Caki2 (cell line): ENCODE data around the gene PIP5K1B. TPM values are rescaled to one million over a fixed set of nuclear protein-coding genes. Genes with fewer than 3 reads are reported as not detected.

Source experiments
- DNase-seq: peaks from one replicate; pipeline ENCODE4 v3.0.0-alpha.2; 2015; ENCODE audit warnings: low read depth
- in situ Hi-C: cut with HindIII; loops from 2 replicates; pipeline ENCODE4 v1.10.0; 2016; ENCODE audit warnings: low sequenced_read_pairs, low pct_unique_long_range_greater_than_20kb, mixed read lengths
- total RNA-seq: library from RNA; depleted of rRNA; stranded (reverse); fragments of >200 nt; shearing (Covaris generic); gene quantifications from 2 replicates; pipeline ENCODE4 v1.2.3, GENCODE V29; 2014; ENCODE audit warnings: low replicate concordance

Gene PIP5K1B
- total RNA-seq, 1 experiment from 2014 or later: not detected

DNA sequence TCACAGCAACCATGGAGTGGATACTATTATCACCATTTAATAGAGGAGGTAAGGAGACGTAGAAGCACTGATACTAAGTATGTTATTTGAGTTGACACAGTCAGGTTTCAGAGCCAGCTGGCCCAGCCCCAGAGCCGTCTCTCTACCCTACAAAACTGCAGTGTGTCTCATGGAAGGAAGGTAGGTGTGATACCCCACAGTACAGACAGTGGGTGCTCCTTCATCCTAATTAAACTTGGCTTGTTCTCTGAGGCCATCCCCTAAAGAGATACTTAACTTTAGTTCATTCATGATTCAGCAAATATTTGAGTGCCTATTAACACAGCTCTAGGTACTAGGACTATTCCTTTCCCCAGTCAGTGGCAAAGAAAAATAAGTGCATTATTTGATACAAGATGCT lies 22.6 kb downstream of the PIP5K1B start:
- DNase-seq: no peak
- in situ Hi-C loops: no loop called here

DNA sequence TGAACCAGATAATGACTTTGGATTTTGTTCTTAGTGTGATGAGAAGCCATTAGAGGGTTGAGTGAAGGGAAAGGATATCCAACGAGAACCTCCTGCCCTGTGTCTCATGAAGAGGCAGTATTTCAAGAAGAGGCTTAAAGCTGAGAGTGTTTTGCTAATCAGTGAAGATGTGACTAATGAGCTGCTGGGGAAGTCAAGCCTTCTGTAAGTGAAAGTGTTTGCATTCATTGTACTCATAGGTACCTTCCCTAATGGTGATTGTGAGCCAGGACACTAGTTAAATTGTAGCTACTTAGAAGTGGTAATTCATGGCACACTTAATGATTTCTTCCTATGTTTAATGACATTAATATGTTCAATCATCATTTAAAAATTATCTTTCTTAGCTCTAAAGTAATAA lies 23.7 kb downstream of the PIP5K1B start:
- no peak for DNase-seq

DNA sequence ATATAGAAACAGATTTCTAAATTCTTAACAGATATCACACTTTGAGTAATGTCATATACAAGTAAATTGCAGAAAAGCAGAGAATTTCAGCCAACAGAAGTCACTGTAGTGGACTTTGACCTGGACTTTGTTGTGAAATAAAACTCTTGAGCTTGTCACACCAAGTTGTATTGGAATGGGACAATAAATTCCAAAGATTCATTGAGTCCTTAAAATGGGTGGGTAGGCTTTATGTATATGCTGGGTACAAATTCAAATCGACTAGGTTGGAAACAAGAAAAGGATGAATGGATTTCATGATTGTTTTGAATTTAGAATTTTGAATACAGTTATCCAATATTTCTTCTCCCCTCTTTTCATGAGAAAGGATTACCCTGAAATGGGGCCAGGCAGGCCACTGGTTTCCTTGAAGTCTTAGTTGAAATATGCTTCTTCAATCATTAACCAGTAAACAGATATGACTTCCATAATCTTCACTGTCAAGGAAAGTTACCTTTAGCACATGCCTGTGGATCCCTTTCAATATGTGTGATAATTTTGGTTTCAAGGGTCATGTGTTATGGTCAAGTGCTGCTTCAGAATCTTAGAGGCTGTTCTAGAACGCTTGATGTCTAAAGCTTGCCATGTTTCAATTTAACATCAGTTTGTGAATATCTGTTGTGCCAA lies 25.7 kb downstream of the PIP5K1B start:
- in situ Hi-C loops: no loop called here
- DNase-seq: no peak

More for the DNA sequence above, 23.7 kb downstream of the PIP5K1B start:
- in situ Hi-C loops: no loop called here

DNA sequence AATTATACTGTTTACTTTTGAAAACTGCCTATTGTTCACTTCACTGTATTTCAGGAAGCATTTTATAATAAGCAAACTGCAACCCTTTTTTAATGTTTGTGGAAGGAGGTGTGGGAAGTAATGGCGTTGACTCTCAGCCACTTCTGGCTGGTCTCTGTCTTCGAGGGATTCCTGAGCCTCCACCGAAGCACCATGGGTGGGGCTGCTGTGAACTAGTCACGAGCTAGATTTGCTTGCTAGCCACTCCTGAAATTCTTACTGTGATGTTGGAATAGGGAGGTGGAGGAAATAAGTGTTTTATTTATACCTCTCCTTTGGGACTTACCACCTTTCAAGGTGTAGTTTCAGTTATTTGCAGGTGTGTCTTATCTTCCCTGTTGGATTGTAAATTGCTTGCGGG lies 26.8 kb downstream of the PIP5K1B start:
- in situ Hi-C loops: no loop called here
- no peak for DNase-seq

DNA sequence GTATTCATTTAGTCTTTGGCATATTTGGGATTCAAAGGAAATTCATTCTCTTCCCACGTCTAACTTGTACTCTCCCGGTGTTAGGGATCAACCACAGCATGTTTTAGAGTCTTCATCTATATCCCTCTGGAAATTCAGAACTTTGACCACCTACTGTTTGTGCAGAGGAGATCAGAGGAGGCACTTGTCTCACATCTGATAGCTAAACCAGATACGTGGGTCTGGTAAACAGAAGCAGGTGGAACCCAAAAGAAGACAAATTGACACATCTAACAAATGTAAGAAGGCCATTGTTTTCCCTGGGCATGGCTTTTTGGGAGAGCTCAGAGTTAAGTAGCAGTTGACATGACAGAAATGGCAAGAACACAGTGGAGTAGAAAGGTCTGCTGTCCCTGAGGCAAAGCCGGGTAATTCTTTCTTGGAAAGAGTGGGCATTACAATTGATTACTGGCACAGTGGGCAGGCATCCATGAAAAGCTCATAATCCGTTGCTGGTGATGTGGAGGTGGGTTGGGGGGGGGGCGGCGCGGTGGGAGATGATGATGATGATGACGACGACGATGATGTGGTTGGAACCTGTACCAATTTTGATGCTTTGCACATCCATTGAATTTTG lies 27.5 kb downstream of the PIP5K1B start:
- DNase-seq: no peak
- in situ Hi-C loops: no loop called here

DNA sequence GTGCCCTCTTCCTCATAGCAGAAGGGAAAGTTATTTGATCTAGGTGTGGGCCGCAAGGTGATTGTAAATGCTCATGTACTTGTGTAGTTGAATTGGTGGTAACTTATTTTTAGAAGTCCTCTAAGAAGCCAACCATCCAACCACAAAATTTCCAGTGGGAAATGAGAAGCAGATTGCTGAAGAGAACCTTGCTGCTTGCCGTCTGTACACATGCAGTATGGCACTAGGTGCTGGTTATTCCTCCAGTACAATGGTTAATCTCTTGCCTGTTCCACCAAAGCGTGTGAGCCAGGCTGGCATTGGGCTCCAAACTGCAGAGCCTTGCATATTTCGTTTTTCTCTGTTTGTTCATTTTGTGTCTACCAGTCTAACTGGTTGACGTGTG lies 28.0 kb downstream of the PIP5K1B start:
- DNase-seq: no peak
- in situ Hi-C loops: no loop called here

DNA sequence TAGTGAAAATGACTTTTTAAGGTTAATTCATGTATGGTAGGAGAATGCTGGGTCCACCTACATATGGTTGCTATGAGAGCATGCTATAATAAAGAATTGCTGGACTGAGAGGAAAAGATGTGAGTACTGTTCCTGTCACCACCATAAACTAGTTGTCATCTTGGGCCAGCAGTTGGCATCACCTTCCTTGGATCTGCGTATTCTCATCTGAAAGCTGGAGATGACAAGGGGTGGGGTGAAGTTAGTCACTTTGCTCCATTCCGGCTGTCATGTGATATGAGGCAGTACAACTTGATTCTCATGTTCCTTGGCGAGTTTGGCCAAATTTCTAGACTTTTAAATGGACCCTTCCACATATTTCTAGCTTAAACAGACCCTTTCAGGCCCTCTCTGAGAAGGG lies 33.3 kb downstream of the PIP5K1B start:
- in situ Hi-C loops: no loop called here

DNA sequence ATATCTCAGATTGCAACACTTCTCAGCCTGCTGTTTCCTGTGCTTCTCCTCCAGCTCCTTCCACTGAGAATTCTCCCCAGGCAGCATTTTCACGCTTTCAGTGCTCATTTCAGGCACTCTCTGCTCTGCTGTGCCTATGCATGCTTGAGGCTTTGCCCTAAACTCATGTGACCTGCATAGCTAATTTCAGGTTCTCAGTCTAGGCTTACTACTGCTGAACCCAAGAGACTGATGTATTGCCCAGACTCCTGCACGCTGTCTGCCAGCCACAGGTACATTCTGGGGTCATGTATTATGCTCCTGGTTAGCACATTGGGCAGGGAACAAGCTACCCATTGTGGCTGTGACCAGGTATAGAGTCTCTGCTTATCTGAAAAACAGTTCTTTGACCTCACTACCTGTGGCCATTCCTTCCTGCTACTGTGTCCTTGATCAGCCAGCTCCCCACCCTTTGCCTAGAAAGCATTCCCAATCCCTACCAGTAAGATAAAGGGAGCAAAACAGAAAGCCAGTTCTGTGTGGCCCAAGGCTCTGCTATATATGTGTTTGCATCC lies 34.7 kb downstream of the PIP5K1B start:
- in situ Hi-C loops: no loop called here
- no peak for DNase-seq

More for the DNA sequence above, 33.3 kb downstream of the PIP5K1B start:
- no peak for DNase-seq

DNA sequence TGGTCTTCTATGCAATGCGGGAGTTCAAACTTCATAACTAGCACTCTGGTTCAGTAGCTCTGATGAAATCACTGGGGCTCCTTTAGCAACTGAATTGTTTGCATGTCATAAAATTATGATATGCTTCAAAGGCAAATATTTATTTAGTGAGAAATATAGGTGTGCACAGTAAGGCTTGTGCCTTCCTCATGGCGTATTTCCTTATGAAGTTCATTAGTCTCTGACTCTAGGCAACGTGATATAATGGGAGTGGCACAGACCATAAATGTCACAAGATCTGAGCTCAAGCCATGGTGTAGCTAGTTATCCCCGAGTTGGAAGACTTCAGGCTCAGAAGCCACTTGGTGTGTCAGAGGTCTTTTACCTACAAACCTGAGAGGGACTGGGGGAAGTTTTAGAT lies 35.5 kb downstream of the PIP5K1B start:
- in situ Hi-C loops: no loop called here
- DNase-seq: no peak

DNA sequence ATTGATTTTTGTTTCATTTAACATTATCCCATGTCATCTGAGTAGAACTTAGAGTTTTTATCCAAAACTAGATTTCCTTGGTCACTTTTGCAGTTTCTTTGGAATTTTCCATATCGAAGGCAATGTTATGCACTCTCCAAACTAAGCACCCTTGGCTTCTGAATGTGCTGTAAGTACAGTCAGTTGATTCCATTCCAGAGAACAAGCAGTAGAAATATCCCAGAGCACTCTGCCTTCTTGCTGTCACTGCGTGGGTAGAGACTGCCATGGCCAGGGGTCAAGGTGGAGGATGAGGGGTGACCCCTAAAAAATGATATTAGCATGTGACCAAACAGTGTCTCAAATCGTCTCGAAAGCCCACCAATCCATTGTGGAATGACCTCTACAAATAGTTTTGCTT lies 36.2 kb downstream of the PIP5K1B start:
- in situ Hi-C loops: no loop called here
- no peak for DNase-seq

DNA sequence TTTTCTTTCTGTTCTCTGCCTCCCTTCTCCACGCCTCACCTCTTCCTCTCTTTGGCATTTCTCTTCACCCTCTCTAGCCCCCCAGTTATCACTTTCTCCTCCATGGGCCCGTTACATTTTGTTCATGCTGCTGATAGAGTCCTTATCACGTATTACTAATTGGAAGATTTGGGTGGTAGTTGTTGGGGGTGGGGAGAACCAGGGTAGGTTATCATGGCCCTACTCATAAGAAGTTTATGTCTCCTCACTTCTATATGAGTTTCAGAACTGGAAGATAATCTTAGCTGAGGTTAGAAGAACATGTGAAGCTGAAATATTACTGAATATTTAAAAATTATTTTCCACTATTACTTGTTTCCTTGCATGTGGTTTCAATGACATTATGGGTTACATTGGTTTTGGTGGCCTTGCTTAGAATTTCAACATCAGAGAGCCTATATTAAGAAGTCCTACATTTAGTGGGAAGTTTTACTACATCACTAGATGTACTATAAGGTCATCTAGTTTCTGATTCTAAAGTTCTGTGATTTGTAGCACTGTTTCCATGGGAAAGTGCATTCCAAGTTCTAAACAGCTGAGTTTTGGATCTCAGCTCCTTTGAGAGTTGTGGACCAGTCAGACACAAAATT lies 36.8 kb downstream of the PIP5K1B start:
- no peak for DNase-seq
- in situ Hi-C loops: no loop called here

DNA sequence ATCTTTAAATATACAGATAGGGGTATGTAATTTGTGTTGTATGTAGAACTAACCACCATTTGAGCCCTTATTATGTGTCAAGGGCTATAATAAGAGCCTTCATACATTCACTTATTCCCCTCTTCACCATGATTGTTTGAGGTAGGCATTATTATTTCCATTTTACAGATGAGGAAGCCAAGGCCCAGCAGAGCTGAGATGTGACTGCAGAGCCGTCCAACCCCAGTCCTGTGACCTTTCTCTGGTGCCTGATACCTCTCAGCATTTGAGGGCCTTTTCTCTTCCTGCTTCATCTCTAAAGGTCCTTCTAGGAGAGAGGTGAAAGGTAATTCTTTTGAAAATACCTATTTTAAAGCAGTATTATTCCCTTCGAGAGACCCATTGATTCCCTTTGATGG lies 37.3 kb downstream of the PIP5K1B start:
- in situ Hi-C loops: no loop called here
- DNase-seq: no peak

DNA sequence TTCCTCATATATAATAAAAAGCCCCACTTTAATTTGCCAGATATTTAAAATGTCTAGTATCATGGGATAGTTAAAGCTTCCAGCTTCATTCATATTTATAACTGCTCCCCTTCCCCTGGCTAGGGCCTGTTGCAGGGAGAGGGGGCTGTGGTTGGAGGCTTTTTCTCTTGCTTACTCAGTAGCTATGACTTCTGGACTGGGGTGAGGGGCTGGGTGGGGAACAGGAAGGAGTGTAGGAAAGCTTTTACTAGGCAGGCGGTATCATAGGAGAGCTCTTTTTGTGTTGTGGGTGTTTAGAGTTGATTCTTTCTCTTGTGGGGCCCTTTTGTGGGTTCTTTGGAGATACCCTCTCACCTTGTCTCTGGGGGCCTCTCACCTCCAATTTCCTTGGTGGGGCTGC lies 39.4 kb downstream of the PIP5K1B start:
- in situ Hi-C loops: no loop called here
- no peak for DNase-seq

DNA sequence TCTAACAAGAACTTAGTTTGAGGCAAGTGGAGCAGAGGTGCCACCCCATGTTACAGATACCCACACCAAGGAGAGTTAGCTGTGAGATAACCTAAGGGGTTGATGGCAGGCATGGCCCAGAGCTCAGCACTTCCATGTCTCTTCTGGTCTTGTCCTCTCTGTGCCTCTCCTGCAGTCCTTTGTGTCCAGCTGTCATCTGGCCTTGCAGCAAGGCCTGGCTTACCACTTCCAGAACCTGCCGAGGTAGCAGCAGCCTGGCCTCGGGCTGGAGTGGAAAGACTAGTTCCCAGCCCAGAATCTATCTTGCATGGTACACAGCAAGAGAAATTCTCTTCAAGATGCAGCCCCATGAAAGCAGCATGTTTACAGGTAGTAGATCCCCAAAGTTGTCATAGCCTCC lies 41.5 kb downstream of the PIP5K1B start:
- in situ Hi-C loops: no loop called here
- no peak for DNase-seq

DNA sequence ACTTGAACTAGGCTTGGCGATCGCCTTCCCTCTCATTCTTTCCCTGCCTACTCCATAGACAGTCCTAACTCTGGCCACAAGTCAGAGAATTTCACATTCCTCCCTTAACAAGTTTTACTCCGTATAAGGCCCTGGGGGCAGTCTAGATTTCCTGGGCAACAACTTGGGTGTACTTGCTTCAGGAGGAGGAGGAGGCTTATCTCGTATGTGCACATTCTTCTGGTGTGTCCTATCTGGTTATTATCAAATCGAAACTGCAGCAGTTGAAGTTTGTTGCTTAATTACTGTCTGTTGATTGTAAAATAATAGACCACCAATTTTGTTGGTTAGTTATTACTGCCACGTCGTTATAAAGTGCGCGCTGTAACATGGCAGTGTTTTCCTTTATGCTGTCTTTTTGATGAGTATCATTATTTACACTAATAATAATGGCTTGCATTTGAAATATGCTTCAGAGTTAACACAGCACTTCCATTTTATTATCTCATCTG lies 42.0 kb downstream of the PIP5K1B start:
- in situ Hi-C loops: no loop called here
- no peak for DNase-seq

DNA sequence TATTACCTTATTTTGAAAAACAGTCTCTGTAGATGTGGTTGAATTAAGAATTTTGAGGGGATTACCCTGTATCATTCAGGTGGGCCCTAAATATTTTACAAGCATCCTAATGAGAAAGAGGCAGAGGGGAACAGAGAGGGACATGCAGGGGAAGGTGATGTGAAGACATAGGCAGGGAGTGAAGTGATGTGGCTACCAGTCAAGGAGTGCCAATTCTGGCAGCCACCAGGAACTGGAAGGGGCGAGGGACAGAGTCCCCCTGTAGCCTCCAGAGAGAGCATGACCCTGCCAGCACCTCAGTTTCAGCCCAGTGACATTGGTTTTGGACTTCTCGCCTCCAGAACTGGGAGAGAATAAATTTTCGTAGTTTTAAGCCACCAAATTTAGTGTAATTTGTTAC lies 44.1 kb downstream of the PIP5K1B start:
- DNase-seq: no peak
- in situ Hi-C loops: no loop called here

DNA sequence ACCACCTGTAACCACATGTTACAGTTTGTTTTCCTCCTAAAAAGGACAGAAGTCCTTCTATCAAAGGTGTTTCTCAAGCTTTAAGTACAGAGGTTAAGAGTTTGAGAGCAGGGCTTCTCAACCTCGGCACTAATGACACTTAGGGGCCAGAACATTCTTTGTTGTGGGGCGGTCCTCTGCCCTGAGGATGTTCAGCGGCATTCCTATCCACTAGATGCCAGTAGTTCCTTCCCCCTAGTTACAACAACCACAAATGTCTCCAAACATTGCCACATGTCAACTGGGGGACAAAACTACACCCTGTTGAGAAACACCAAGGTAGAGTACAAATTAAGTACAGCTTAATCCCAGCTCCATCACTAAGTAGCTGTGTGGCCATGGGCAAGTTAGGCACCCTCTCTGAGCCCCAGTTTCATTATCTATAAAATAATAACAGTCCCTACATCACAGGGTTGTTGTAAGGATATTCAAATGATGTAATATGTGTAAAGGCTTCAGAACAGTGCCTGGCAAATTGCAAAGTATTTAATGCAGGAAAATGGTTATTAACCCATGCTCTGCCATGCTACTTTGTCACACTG lies 44.6 kb downstream of the PIP5K1B start:
- in situ Hi-C loops: no loop called here
- DNase-seq: no peak

DNA sequence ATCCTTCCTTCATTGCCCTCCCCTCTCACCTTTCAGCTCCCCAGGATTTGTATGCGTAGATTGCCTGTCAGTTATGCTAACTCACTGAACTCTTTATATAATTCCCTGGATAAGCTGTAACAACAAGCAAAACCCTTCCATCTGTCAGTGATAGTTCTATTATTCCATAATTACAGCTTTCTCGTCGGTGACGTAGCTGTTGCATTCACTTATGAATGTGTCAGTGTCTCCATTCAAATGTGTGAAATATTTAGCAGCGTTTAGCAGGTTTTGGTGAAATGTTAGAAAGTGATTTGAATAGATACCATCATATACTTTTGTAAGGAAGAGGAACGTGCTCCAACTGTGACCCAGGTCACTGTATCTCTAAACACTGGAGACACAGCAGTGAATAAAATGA lies 45.2 kb downstream of the PIP5K1B start:
- in situ Hi-C loops: no loop called here

DNA sequence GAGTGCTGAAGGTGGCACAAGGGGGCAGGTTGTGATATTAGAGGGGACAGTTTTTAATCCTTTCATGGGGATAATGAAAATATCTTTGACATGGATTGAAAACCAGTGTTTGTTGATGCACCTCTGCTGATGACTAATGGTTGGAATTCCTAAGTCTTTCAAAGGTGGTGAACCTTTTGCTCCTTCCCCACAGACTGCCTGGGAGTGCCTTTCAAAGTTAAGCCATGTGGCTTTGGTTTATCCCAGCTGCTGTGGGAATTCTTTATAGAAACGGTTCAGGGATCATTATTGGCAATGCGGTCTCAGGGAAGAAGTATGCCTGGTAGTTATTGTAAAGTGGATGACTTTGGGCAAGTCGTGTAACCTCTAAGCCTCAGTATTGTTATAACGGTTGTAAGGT lies 45.7 kb downstream of the PIP5K1B start:
- no peak for DNase-seq
- in situ Hi-C loops: no loop called here

More for the DNA sequence above, 45.2 kb downstream of the PIP5K1B start:
- DNase-seq: no peak
